Adrenal gland (tissue), 5 donors: ENCODE data around the gene MRPL9.

Source experiments
- CTCF ChIP-seq, 6 experiments: fragments of 450-650 bp in 4 of 6; fragments of 200-600 bp in 2 of 6; sonication (generic) in 1 of 6; IDR thresholded peaks; 1 replicate in 5 of 6; 2 replicates in 1 of 6; pipeline versions ENCODE4 v1.5.1 to v1.8.0; 2016 to 2021; ENCODE audit warnings: antibody characterized with exemption in 6 of 6, mild to moderate bottlenecking in 2 of 6, moderate library complexity in 1 of 6
- POLR2A ChIP-seq, 2 donors: fragments of 450-650 bp; IDR thresholded peaks; one replicate each; pipeline ENCODE4 v1.6.1; 2017; ENCODE audit warnings: antibody characterized with exemption in 2 of 2, mild to moderate bottlenecking in 2 of 2, moderate library complexity in 1 of 2
- donor health status: DM: no; HTN: no; CAD: no.

- TF ChIP-seq CTCF (IDR thresholded peaks at IDR 0.05): no peak
- TF ChIP-seq POLR2A (IDR thresholded peaks at IDR 0.05): no peak
Observed at GRCh38 chr1:151763990-151764389, 694 bp upstream of the MRPL9 start.
